ENCODE results near the gene LRRC25. TPM values are rescaled to one million over a fixed set of nuclear protein-coding genes. Genes with fewer than 3 reads are reported as not detected.

LRRC25 gene
- total RNA-seq, 3 donors from 2014 or later (not counting 1 experiment from before 2014, with no cell fraction given) = 3.9 to 28.2 (median 12.0) TPM

- intact Hi-C loops (cut with micrococcal nuclease) = no loop called here
- WGBS (ENCODE audit: insufficient coverage) = 65% methylated on average over 24 of the region's 24 CpGs
Measured at GRCh38 chr19:18438331-18439024, 41.1 kb upstream of the LRRC25 start.

GRCh38 chr19:18437491-18438330 lies 40.3 kb upstream of the LRRC25 start, which contains the start of gene ISYNA1:
Gene ISYNA1 (minus strand): TSS chr19:18438133. CDS start chr19:18437979, 154 bp downstream.
- no peak for TF ChIP-seq CTCF (IDR thresholded peaks at IDR 0.05)
- no peaks in the 10 kb centered on the region for H3K36me3 Mint-ChIP-seq
- H3K4me3 ChIP-seq (ENCODE audit: low read length) = peak within 1 kb of the TSS; percentile 60
- H3K9me3 Mint-ChIP-seq = peaks cover 4% of the 10 kb centered on the region in 2 donors
- H3K27me3 Mint-ChIP-seq (ENCODE audit: low read depth in 2 of 2) = no peaks in the 10 kb centered on the region
- H3K9me3 ChIP-seq (ENCODE audit: control insufficient read depth, insufficient read depth, low read length) = peaks cover 8% of the 10 kb centered on the region
- H3K27ac Mint-ChIP-seq = peak within 1 kb of the TSS in 1 of 2 donors; percentile 72
- ATAC-seq (peak; percentile 17 to 33 (median 23)), DNase-seq (peak in 1 of 2 donors; percentile 67)
- intact Hi-C loops (cut with micrococcal nuclease) = no loop called here
- peak within 1 kb of the TSS; percentile 56 for H3K27ac ChIP-seq (ENCODE audit: low read length)
- H3K27me3 ChIP-seq (ENCODE audit: control insufficient read depth, insufficient read depth, low read length) = no peaks in the 10 kb centered on the region
- peaks cover 5% of the 10 kb centered on the region for H3K36me3 ChIP-seq (ENCODE audit: control insufficient read depth, insufficient read depth, low read length)
- peaks cover 56% of the 10 kb centered on the region for H3K4me1 ChIP-seq (ENCODE audit: control insufficient read depth, insufficient read depth, low read length)
- peak within 1 kb of the TSS; percentile 79 for H3K4me3 Mint-ChIP-seq
- under 1% methylated on average over 94 of the region's 99 CpGs for WGBS (ENCODE audit: insufficient coverage)
- peaks cover 12 to 59% of the 10 kb centered on the region in 2 donors for H3K4me1 Mint-ChIP-seq

More at GRCh38 chr19:18438331-18439024, 41.1 kb upstream of the LRRC25 start:
- Mint-ChIP-seq H3K27ac (peak overlapping the region in 1 of 2 donors; percentile 72), H3K9me3 (peaks cover 4% of the 10 kb centered on the region in 2 donors), H3K27me3 (ENCODE audit: low read depth in 2 of 2) (no peaks in the 10 kb centered on the region), H3K4me1 (peaks cover 15 to 62% of the 10 kb centered on the region in 2 donors), H3K36me3 (no peaks in the 10 kb centered on the region), H3K4me3 (no peak overlapping the region)
- Histone ChIP-seq H3K27me3 (ENCODE audit: control insufficient read depth, insufficient read depth, low read length) (no peaks in the 10 kb centered on the region), H3K4me1 (ENCODE audit: control insufficient read depth, insufficient read depth, low read length) (peaks cover 49% of the 10 kb centered on the region), H3K4me3 (ENCODE audit: low read length) (no peak overlapping the region), H3K27ac (ENCODE audit: low read length) (peak overlapping the region; percentile 49), H3K36me3 (ENCODE audit: control insufficient read depth, insufficient read depth, low read length) (peaks cover 4% of the 10 kb centered on the region), H3K9me3 (ENCODE audit: control insufficient read depth, insufficient read depth, low read length) (peaks cover 8% of the 10 kb centered on the region)
- no peak for ATAC-seq
- no peak for TF ChIP-seq CTCF (IDR thresholded peaks at IDR 0.05)
- no peak for DNase-seq

- Histone ChIP-seq H3K27ac (ENCODE audit: low read length) (no peak overlapping the region), H3K4me1 (ENCODE audit: control insufficient read depth, insufficient read depth, low read length) (peaks cover 53% of the 10 kb centered on the region), H3K36me3 (ENCODE audit: control insufficient read depth, insufficient read depth, low read length) (peaks cover 6% of the 10 kb centered on the region), H3K9me3 (ENCODE audit: control insufficient read depth, insufficient read depth, low read length) (peaks cover 2% of the 10 kb centered on the region), H3K27me3 (ENCODE audit: control insufficient read depth, insufficient read depth, low read length) (no peaks in the 10 kb centered on the region), H3K4me3 (ENCODE audit: low read length) (peak overlapping the region; percentile 55)
- ATAC-seq = peak; percentile 61 to 73 (median 61)
- Mint-ChIP-seq H3K27ac (peak overlapping the region in 1 of 2 donors; percentile 67), H3K9me3 (no peaks in the 10 kb centered on the region), H3K27me3 (ENCODE audit: low read depth in 2 of 2) (no peaks in the 10 kb centered on the region), H3K36me3 (no peaks in the 10 kb centered on the region), H3K4me1 (peaks cover 6 to 51% of the 10 kb centered on the region in 2 donors), H3K4me3 (peak overlapping the region; percentile 79)
- DNase-seq = peak; percentile 69 to 90
- WGBS (ENCODE audit: insufficient coverage) = 22% methylated on average over 62 of the region's 67 CpGs
- no peak for TF ChIP-seq CTCF (IDR thresholded peaks at IDR 0.05)
- intact Hi-C loops (cut with micrococcal nuclease) = no loop called here
Measured at GRCh38 chr19:18436671-18437490, 39.5 kb upstream of the LRRC25 start.

Measured in natural killer cell (primary cell).